Testis (tissue), 3 donors: ENCODE results near the gene ZC3H18. TPM values are rescaled to one million over a fixed set of nuclear protein-coding genes. Genes with fewer than 3 reads are reported as not detected.

ENCODE experiments used
- DNase-seq: peaks from one replicate; pipeline ENCODE4 v3.0.0-alpha.2; 2019
- H3K27ac ChIP-seq, 2 donors: fragments of 200-600 bp; sonication (generic); one replicate each; pipeline ENCODE4 v1.5.1; 2019
- H3K27me3 ChIP-seq: fragments of 200-600 bp; sonication (generic); one replicate; pipeline ENCODE4 v1.5.1; 2019
- H3K36me3 ChIP-seq: fragments of 200-600 bp; sonication (generic); one replicate; pipeline ENCODE4 v1.5.1; 2017; ENCODE audit warnings: low read depth; ENCODE audit errors: missing control alignments
- H3K4me1 ChIP-seq: fragments of 200-600 bp; sonication (generic); one replicate; pipeline ENCODE4 v1.5.1; 2019
- H3K4me3 ChIP-seq, 2 donors: fragments of 200-600 bp; sonication (generic); one replicate each; pipeline ENCODE4 v1.5.1; 2017 to 2019
- H3K9me3 ChIP-seq: fragments of 200-600 bp; sonication (generic); one replicate; pipeline ENCODE4 v1.5.1; 2017
- CTCF ChIP-seq, 3 experiments: fragments of 450-650 bp in 2 of 3; fragments of 200-600 bp in 1 of 3; sonication (generic) in 1 of 3; IDR thresholded peaks; one replicate each; pipeline ENCODE4 v1.5.1; 2016 to 2019; ENCODE audit warnings: antibody characterized with exemption in 3 of 3, mild to moderate bottlenecking in 2 of 3, moderate library complexity in 1 of 3
- POLR2A ChIP-seq: fragments of 450-650 bp; IDR thresholded peaks from one replicate; pipeline ENCODE4 v1.6.1; 2017; ENCODE audit warnings: antibody characterized with exemption, mild to moderate bottlenecking, moderate library complexity
- WGBS, 2 donors: methylation state at CpG; one replicate each; pipeline ENCODE4 v1.1.5; 2018; 5-methylcytosine and 5-hydroxymethylcytosine counted together
- intact Hi-C: fragments of 100-400 bp; cut with DNase I; formaldehyde crosslinking; loops from one replicate; pipeline ENCODE4 v1.15.1; 2023; ENCODE audit warnings: low total_unique reads
- polyA plus RNA-seq: library from polyadenylated mRNA; stranded (reverse); fragments of 350-450 nt; fragmentation: Illumina TruSeq; extraction: RNeasy Lipid Tissue Mini Kit (QIAGEN cat#74804); gene quantifications from one replicate; pipeline ENCODE4 v1.2.3, GENCODE V29; 2014; ENCODE audit warnings: low read depth, low replicate concordance; ENCODE audit not compliant: insufficient read depth
- total RNA-seq, 2 donors: library from RNA; depleted of rRNA; stranded (reverse); fragments of >200 nt; gene quantifications; one replicate each; pipeline ENCODE4 v1.2.3, GENCODE V29; 2016

Gene ZC3H18
- total and polyA plus RNA-seq, 3 donors from 2014 or later, result 53.8 to 63.7 (median 59.6) TPM

GRCh38 chr16:88541831-88542616, 28.2 kb upstream of the ZC3H18 start:
- WGBS, 2 donors, result 78% methylated on average over 10 to 15 of the region's 15 CpGs
- H3K27me3 ChIP-seq, result no peaks in the 10 kb centered on the region
- H3K27ac ChIP-seq, result no peak overlapping the region
- no peaks in the 10 kb centered on the region for H3K9me3 ChIP-seq
- no peak for DNase-seq
- H3K4me3 ChIP-seq, result no peak overlapping the region
- TF ChIP-seq POLR2A, result no peak
- no peak for TF ChIP-seq CTCF (IDR thresholded peaks at IDR 0.05)
- intact Hi-C loops, result no loop called here
- H3K4me1 ChIP-seq, result no peaks in the 10 kb centered on the region
- no peaks in the 10 kb centered on the region for H3K36me3 ChIP-seq

- TF ChIP-seq POLR2A (no peak), CTCF (IDR thresholded peaks at IDR 0.05) (no peak)
- no peaks in the 10 kb centered on the region for H3K9me3 ChIP-seq
- H3K4me1 ChIP-seq, result no peaks in the 10 kb centered on the region
- intact Hi-C loops, result no loop called here
- H3K27ac ChIP-seq, result no peak overlapping the region
- H3K4me3 ChIP-seq, result no peak overlapping the region
- DNase-seq, result no peak
- H3K36me3 ChIP-seq, result no peaks in the 10 kb centered on the region
- 89 to 90% methylated on average over 8 of the region's 8 CpGs for WGBS, 2 donors
- H3K27me3 ChIP-seq, result no peaks in the 10 kb centered on the region
These were observed 26.9 kb upstream of the ZC3H18 start for GRCh38 chr16:88543230-88543813.

GRCh38 chr16:88545781-88546180, 24.4 kb upstream of the ZC3H18 start:
- no peak for TF ChIP-seq CTCF (IDR thresholded peaks at IDR 0.05)
- TF ChIP-seq POLR2A, result no peak

GRCh38 chr16:88548131-88548874, 21.9 kb upstream of the ZC3H18 start:
- peaks cover 11% of the 10 kb centered on the region for H3K4me1 ChIP-seq
- no peak for DNase-seq
- WGBS, 2 donors, result 75 to 81% methylated on average over 12 to 15 of the region's 15 CpGs
- no peak for TF ChIP-seq CTCF (IDR thresholded peaks at IDR 0.05)
- no peak for TF ChIP-seq POLR2A
- no peaks in the 10 kb centered on the region for H3K27me3 ChIP-seq
- H3K9me3 ChIP-seq, result no peaks in the 10 kb centered on the region
- intact Hi-C loops, result no loop called here
- H3K4me3 ChIP-seq, result no peak overlapping the region
- no peaks in the 10 kb centered on the region for H3K36me3 ChIP-seq
- H3K27ac ChIP-seq, result no peak overlapping the region

More at GRCh38 chr16:88545781-88546180, 24.4 kb upstream of the ZC3H18 start:
- H3K4me3 ChIP-seq, result no peak overlapping the region
- no peaks in the 10 kb centered on the region for H3K27me3 ChIP-seq
- H3K36me3 ChIP-seq, result no peaks in the 10 kb centered on the region
- no peak overlapping the region for H3K27ac ChIP-seq
- DNase-seq, result no peak
- no peaks in the 10 kb centered on the region for H3K9me3 ChIP-seq
- intact Hi-C loops, result no loop called here
- H3K4me1 ChIP-seq, result peaks cover 11% of the 10 kb centered on the region
- 81 to 85% methylated on average over 6 to 7 of the region's 7 CpGs for WGBS, 2 donors
